HG03571 (cell line): ENCODE measurements around the gene GHRL.

Experiments used
- ATAC-seq: cut with Tn5 transposase; IDR thresholded peaks from one replicate; pipeline ENCODE4 v1.9.1; 2021; ENCODE audit not compliant: unreplicated experiment

GHRL gene

DNA sequence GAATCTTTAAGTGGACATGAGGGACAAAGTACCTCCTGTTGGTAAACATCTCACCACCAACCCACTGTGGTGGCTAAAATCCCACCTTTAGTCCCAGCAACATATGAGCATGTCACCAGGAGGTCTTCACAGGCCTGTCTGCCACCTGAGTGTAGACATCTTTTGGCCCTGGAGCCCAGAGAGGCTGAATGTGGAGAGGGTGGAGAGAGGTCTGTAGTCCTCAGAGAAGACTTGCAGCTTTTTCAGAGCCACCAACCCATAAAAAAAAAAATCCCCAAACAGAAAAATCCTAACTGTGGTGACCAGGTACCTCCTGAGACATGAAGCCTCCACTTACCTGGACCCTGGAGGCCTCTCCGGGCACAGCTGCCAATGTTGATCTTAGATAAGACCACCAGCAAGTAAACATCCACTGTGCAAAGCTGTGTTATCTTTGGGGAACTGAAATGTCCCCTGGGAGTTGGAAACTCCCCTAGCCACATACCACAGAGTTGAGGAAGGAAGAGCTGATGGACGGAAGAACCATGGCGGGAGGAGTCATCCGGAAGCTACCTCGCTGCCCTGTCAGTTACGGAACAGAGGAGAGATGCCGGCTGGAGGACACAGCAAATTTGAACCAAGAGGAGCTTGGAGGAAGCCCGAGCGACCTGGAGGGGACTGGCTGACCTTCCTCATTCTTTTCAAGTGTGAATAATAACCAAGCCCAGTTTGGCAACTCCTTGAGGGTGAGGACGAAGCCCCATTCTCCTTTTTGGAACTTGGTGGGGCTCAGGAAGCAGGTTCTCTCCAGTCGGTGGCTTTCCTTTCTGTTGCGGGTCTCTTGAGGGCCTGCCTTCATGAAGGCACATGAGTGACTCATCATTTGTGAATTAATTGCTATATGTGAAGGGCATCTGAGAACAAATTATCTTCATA is at the start of gene GHRL:
Gene GHRL, minus strand, starts transcription at position 443 of the 915 bp plus-strand sequence. CDS start 2,767 bp downstream, outside the sequence.
- ATAC-seq: no peak

- ATAC-seq: no peak
These were observed 49.2 kb upstream of the GHRL start for GRCh38 chr3:10341901-10342398.

GRCh38 chr3:10340476-10340875 is 47.7 kb upstream of the GHRL start:
- ATAC-seq: no peak

GRCh38 chr3:10340046-10340445 is 47.3 kb upstream of the GHRL start:
- no peak for ATAC-seq

DNA sequence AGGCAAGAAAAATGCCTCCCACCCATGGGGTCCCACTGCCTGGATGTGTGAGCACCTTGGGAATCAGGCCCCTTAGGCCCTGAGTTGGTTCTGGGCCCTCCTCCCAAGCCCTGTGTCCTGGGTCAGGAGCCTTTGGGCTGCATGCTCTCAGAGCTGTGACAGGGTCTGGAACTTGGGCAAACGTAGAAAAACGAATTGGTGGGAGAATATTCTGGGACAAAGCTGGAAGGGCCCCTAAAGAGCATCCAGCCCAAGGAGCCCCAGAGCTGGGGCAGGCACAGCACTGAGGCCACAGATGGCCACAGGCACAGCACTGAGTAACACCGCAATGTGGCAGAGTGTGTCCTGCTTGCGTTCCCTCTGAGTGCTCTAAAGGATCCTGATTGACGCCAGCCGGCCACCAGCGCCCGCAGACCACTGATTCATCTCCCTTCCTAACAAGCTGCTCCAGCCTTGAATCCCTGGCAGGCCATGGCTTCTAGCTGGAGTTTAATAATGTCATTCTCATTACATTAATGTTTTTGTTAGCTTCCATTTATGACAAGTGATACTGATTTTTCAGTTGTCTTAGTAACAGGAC is 46.7 kb upstream of the GHRL start:
- no peak for ATAC-seq

- no peak for ATAC-seq
These were observed 46.0 kb upstream of the GHRL start for GRCh38 chr3:10338591-10339353.

GRCh38 chr3:10338164-10338470 is 45.4 kb upstream of the GHRL start:
- no peak for ATAC-seq

DNA sequence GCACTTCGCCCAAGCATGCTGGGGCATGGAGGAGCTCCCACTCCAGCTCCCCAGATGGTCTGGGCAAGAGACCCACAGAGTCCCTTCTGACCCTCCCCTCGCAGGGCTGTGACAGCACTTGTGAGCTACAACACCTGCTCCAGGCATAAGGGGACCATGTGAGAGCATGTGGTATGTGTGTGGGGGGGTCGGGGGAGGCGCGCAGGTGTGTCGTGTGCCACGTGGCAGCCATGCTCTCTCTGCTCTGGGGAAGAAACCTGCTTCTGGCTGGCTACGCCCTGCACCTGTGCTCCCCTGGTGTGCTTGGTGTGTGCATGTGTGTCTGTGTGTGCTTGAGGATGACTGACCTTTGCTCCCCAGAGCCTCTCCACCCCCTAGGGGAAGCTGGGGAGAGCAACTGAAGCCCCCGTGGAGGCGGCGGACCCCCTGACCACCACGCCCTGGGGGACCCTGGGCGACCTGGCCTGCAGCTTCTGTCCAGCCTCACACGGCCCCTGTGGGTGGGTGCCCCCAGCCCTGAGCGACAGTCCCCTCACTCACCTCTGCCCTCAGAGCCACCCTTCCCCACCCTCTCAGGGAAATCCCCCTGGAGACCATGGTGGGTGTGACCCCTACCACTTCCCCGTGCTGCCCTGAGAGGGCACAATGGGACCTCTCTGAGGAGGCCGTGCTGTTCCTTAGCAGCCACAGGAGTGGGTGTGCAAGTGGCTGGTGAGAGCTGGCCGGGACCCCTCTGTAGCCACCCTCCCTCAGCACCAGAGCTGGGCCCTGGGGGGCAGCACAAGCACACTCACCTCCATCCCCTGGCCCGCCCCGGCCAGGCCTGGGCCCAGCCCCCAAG is 44.8 kb upstream of the GHRL start:
- no peak for ATAC-seq

DNA sequence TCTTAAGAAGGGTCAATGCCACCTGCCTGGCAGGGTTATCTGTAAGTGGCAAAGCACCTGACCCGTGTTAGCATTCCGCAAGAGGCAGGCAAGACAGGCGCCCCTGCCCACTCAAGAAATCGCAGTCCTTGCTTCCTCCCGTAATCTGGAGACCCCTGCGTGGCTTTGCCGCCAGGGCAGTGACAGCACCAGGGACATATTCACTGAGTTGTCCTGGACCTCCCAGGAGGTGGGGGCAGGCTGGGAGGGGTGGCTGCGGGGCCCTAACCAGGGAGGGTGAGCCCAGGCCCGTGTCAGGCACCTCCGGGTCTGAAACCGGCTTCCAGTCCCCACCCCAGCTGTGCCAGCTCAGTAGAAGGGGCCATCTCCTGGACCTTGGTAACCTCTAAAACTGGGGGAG is 44.0 kb upstream of the GHRL start:
- ATAC-seq: no peak

- no peak for ATAC-seq
These were observed 43.3 kb upstream of the GHRL start for GRCh38 chr3:10335871-10336622.

- ATAC-seq: no peak
These were observed 42.5 kb upstream of the GHRL start for GRCh38 chr3:10335190-10335738.

DNA sequence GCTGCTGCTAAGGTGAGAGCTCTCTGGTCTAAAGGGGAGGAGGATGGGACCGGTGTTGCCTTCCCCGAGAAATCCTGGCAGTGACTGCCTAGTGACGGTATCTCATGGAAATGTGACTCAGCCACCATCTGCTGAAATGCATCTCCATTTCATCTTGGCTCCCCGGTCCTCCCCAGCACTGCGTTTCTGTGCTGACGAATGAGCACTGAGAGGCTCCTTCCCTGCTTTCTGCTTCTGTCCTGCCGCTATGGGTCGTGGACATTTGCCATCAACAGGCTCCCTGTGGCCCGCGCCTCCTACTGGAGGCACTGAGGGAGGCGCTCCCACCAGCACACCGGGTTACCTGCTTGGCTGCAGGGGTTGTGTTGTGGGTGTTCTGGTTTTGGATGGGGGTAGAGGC is 41.7 kb upstream of the GHRL start:
- no peak for ATAC-seq

- no peak for ATAC-seq
These were observed 41.3 kb upstream of the GHRL start for GRCh38 chr3:10334042-10334441.

DNA sequence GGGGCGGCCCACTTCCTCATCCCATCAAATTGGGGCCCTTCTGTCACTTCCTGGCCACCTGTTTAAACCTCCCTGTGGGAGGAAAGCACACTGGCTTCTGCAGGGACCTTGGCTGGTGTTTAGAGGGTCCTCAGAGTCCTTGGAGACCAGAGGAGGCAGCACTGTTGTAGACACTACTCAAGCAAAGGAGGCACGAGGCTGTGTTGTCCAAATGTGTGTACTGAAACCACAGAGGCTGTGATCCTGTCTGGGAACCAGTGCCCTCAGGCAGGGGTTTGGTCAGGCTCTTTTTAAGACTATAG is 40.6 kb upstream of the GHRL start:
- no peak for ATAC-seq

GRCh38 chr3:10332481-10333348 is 40.0 kb upstream of the GHRL start:
- ATAC-seq: no peak

DNA sequence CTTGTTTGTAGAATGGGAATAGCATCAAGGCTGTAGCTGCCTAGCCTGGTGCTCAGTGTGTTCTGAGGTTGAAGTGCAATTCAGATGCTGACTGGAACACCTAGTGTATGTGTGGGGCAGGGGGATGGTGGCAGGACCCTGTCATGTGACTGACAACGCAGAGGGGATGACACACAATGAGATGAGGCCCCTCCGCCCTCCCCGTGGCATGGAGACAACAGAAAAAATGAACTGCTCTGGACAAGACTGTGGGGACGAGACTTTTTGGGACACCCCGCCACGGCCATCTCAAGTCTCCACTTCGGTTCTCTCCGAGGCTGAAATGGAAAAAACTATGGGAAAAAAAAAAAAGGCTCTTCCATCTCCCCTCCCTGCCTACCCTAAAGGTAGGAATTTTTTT is 38.6 kb upstream of the GHRL start:
- no peak for ATAC-seq

- no peak for ATAC-seq
These were observed 37.6 kb upstream of the GHRL start for GRCh38 chr3:10330319-10330718.

DNA sequence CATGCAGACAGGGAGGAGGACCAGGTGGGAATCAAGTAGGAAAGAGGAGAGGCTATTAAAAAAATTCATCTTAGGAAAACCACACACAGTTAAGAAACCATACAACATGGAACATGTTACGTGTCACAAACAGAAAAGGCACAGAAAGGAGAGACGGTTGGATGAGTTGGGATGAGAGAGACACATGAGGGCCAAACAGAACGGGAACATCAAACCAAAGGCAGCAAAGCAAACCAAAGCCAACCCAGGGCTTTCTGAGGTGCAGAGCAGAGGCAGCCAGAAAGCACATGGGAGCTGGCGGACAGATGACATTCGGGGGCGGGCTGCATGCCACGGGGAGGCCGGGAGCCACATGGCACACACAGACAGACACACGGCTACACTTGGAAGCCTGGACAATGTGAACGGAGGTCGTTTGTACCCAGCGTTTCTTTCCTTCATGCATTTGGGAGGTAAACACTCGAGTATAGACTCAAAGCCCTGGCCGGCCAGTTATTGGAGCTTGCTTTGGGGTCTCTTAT is 36.8 kb upstream of the GHRL start:
- ATAC-seq: no peak
